ENCODE data around the gene AKR1C1.
"Not testable (repeated sequence)": the region's sequence is repeated elsewhere in the genome, so short reads cannot be mapped to it uniquely, and the experiment has no call there.

DNA sequence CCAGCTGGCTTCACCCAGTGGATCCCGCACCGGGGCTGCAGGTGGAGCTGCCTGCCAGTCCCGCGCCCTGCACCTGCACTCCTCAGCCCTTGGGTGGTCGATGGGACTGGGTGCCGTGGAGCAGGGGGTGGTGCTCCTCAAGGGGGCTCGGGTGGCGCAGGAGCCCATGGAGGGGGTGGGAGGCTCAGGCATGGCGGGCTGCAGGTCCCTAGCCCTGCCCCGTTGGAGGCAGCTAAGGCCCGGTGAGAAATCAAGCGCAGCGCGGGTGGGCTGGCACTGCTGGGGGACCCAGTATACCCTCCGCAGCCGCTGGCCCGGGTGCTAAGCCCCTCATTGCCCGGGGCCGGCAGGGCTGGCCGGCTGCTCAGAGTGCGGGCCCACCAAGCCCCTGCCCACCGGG, 69.2 kb downstream of the AKR1C1 start:
- TF ChIP-seq, protein P1, sequence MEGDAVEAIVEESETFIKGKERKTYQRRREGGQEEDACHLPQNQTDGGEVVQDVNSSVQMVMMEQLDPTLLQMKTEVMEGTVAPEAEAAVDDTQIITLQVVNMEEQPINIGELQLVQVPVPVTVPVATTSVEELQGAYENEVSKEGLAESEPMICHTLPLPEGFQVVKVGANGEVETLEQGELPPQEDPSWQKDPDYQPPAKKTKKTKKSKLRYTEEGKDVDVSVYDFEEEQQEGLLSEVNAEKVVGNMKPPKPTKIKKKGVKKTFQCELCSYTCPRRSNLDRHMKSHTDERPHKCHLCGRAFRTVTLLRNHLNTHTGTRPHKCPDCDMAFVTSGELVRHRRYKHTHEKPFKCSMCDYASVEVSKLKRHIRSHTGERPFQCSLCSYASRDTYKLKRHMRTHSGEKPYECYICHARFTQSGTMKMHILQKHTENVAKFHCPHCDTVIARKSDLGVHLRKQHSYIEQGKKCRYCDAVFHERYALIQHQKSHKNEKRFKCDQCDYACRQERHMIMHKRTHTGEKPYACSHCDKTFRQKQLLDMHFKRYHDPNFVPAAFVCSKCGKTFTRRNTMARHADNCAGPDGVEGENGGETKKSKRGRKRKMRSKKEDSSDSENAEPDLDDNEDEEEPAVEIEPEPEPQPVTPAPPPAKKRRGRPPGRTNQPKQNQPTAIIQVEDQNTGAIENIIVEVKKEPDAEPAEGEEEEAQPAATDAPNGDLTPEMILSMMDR (IDR thresholded peaks at IDR 0.05): not testable (repeated sequence)
- TF ChIP-seq POLR2A, EP300 (IDR thresholded peaks at IDR 0.05): not testable (repeated sequence)
